HG03097 (cell line): ENCODE results near the gene FRS2.

Experiments used
- ATAC-seq: cut with Tn5 transposase; IDR thresholded peaks from one replicate; pipeline ENCODE4 v1.9.1; 2021; ENCODE audit not compliant: unreplicated experiment, low FRiP score

Gene FRS2

DNA sequence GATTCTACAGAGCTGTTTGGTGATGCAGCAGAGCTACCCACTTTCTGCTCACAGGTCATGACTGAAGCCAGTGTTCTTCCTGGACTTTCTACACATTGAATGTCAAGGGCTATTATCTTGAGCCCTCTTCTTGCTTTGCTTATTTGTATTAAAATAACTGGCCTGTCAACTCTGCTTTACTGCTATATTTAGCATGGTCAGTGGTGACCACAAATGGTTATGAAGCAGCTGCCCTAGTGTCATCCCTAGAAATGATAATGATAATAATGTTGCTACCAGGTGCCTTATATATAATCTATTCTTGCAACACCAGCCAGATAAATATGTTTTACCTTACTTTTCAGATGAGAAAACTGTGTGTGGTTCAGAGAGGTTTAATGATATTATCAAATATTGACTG, 143.2 kb downstream of the FRS2 start:
- ATAC-seq = no peak

DNA sequence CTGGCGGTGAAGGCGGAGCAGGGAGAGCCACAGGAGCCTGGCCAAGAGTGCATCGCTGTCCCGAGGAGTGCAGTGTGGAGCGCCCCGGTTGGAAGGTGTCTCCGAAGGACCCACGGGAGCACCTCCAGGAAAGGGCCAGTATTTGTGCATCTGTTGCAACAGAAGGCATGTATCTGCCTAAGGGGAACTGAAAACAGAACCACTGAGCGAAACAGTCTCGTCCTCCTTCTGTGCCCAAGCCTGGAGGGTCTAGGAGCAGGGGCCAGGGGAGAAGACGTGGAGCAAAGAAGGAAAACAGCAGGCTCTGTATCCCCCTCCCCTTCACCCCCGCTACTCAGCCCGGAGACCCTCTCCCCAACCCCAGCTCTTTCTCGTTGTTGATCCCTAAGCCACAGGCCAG, 145.8 kb downstream of the FRS2 start:
- no peak for ATAC-seq

DNA sequence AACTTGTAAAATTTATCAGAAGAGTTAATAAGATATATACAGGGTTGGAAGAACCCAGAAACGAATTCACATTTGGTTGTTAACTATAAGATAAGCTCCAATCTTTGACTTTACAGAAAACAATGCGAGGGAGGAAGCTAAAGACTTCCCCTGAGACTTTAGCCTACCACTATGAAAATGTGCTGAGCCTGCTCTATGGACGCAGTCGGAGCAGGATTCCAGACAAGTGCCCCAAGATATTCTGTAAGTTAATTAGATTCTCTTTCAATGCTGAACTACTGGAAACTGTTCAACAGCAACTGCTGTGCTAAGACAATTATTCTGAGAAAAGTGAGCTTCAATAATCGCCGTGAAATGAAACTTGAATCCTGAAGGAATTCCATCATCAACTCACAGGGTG, 148.9 kb downstream of the FRS2 start:
- ATAC-seq = no peak

DNA sequence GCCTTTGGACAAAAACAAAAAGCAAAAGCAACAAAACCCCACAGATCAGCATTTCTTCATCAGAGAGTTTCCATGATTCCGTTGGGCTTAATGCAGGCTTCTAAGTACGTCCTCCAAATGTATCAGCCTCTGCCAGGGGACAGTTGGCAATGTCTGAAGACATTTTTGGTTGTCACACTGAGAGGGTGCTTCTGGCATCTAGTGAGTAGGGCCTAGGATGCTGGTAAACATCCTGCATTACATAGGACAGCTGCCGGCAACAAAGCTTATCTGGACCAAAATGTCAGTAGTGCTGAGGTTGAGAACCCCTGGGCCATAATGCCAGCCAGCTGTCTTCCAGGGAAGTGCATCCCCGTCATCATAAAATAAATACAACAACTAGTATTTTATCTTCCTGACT, 149.9 kb downstream of the FRS2 start:
- ATAC-seq = no peak

DNA sequence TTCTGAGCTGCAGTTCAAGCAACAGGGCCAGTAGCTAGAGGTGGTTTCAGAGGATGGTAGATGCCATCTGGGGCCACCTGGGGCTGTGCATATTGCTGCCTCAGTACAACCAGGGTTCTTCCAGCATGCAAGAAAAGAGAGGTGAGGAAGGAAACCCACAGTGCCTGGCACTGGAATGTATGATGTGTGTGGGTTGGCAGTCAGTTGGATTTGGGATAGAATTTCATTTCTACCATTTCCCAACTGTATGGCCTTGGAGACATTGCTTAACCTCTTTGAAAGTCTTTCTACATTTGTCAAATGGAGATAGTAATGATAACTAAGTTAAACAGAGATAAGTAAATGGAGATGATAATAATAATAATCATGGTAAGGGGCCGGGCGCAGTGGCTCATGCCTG, 150.7 kb downstream of the FRS2 start:
- no peak for ATAC-seq

DNA sequence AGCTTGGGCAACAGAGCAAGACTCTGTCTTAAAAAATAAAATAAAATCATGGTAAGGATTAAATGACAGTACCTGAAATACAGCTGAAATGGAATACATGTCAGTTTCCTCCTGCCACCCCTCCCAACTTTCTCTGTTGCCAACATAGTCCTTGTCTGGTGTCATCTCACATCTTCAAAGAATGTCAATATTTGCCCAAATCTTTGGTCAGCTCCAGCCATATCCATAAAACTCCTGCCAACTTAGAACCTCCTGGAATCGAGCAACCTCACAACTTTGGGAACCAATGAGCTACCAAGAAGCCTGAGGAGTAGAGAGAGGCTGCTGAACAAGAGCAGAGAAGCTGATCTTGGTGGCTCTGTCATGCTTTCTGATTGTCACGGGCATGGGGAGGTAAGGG, 151.4 kb downstream of the FRS2 start:
- no peak for ATAC-seq

DNA sequence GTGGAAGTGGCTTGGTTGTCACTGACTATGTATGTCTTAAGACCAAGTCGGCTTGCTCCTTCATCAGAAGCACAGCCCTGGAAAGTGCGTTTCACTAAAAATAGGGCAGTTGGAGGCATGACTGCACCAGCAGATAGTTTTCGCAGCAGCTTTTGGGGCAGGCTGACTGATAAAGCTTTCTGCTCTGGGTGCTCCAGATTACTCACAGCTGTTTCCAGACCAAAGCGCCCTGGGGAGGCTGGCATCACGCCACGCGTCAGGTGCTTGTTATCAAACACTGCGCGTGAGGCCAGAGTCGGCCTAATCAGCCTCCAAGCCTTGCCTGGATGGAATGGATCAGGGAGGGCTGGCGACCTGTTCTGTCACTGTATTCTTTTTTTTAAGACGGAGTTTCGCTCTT, 153.8 kb downstream of the FRS2 start:
- ATAC-seq = no peak

DNA sequence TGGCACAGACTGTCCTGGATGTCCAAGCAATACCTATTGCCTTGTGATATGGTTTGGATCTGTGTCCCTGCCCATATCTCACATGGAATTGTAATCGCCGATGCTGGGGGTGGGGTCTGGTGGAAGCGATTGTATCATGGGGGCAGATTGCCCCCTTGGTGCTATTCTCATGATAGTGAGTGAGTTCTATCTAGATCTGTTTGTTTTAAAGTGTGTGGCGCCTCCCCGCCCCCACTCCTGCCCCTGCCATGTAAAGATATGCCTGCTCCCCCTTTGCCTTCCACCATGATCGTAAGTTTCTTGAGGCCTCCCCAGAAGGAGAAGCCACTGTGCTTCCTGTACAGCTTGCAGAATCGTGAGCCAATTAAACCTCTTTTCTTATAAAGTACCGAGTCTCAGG, 157.3 kb downstream of the FRS2 start:
- no peak for ATAC-seq
